Measurements from ENCODE around the gene XPNPEP1.

XPNPEP1 gene

DNA sequence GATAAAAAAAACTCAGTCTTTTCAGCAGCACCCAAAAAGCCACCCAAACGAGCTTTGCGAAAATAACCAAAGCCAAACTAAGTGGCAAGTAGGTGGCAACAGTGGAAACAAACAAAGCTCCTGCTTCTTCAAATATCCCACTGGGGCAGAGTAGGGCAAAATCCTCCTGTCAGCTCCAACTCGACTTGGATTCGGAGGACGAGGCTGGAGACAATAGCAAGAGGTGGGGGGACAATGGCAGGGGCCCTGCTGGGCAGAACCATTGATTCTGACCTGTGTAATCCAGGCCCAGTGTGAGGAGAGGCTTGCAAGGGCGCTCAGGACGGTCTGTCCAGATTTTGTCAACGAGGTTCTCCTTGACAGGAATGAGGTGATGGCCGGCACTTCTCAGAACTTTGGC, 35.5 kb downstream of the XPNPEP1 start:
- TF ChIP-seq, protein P1, sequence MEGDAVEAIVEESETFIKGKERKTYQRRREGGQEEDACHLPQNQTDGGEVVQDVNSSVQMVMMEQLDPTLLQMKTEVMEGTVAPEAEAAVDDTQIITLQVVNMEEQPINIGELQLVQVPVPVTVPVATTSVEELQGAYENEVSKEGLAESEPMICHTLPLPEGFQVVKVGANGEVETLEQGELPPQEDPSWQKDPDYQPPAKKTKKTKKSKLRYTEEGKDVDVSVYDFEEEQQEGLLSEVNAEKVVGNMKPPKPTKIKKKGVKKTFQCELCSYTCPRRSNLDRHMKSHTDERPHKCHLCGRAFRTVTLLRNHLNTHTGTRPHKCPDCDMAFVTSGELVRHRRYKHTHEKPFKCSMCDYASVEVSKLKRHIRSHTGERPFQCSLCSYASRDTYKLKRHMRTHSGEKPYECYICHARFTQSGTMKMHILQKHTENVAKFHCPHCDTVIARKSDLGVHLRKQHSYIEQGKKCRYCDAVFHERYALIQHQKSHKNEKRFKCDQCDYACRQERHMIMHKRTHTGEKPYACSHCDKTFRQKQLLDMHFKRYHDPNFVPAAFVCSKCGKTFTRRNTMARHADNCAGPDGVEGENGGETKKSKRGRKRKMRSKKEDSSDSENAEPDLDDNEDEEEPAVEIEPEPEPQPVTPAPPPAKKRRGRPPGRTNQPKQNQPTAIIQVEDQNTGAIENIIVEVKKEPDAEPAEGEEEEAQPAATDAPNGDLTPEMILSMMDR (IDR thresholded peaks at IDR 0.05; ENCODE audit: low read depth, low read length): no peak
- no peak for DNase-seq
- H3K4me3 ChIP-seq (ENCODE audit: low read depth, low read length): no peak overlapping the region
- H3K9me3 ChIP-seq (ENCODE audit: severe bottlenecking): no peaks in the 10 kb centered on the region
- H3K27me3 ChIP-seq (ENCODE audit: insufficient read depth, low read depth, severe bottlenecking): no peaks in the 10 kb centered on the region
- no peak overlapping the region for H3K27ac ChIP-seq
- H3K36me3 ChIP-seq: peaks cover 33% of the 10 kb centered on the region

DNA sequence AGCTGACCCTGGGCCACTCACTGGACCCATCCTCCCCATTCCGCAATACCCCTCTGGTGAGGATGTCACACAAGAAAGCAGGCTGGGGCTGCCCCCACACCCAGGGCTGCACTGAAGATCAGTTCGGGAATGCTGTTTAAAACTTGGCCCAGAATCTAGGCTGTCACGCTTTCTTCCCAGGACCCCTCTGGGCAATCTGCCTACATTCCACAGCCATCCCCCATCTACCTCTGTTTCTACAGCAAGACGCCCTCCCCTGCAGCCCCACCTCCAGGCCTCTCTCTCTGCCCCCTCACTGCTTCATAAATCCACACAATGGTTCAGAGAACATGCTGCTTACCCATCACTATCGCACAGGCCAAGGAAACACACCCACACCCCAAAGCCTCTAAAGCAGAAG, 36.1 kb downstream of the XPNPEP1 start:
- H3K27ac ChIP-seq: no peak overlapping the region
- H3K4me3 ChIP-seq (ENCODE audit: low read depth, low read length): no peak overlapping the region

DNA sequence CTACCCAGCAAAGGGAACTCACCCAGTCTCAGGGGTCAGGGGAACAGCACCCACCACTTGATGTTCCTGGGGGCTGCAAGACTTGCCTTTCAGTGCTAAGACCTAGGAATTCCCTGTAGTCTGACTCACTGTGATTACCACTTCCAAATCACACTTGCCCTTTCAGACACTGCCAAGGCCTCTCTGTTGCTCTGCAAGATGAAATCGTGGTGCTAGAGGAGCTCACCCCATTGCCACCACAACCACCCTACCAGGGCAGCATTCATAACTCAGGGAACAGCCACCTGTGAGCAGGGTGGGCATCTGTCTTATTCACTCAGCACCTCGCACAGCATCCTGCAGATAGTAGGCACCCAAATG, 36.5 kb downstream of the XPNPEP1 start:
- H3K9me3 ChIP-seq (ENCODE audit: severe bottlenecking): no peaks in the 10 kb centered on the region
- H3K27me3 ChIP-seq (ENCODE audit: insufficient read depth, low read depth, severe bottlenecking): no peaks in the 10 kb centered on the region
- H3K36me3 ChIP-seq: peaks cover 40% of the 10 kb centered on the region
- DNase-seq: no peak
- no peak overlapping the region for H3K4me3 ChIP-seq (ENCODE audit: low read depth, low read length)
- H3K27ac ChIP-seq: no peak overlapping the region
- TF ChIP-seq, protein P1 (IDR thresholded peaks at IDR 0.05; ENCODE audit: low read depth, low read length): no peak

More for the DNA sequence above, 36.1 kb downstream of the XPNPEP1 start:
- Histone ChIP-seq H3K27me3 (ENCODE audit: insufficient read depth, low read depth, severe bottlenecking) (no peaks in the 10 kb centered on the region), H3K36me3 (peaks cover 35% of the 10 kb centered on the region), H3K9me3 (ENCODE audit: severe bottlenecking) (no peaks in the 10 kb centered on the region)
- TF ChIP-seq, protein P1 (IDR thresholded peaks at IDR 0.05; ENCODE audit: low read depth, low read length): no peak
- DNase-seq: no peak

DNA sequence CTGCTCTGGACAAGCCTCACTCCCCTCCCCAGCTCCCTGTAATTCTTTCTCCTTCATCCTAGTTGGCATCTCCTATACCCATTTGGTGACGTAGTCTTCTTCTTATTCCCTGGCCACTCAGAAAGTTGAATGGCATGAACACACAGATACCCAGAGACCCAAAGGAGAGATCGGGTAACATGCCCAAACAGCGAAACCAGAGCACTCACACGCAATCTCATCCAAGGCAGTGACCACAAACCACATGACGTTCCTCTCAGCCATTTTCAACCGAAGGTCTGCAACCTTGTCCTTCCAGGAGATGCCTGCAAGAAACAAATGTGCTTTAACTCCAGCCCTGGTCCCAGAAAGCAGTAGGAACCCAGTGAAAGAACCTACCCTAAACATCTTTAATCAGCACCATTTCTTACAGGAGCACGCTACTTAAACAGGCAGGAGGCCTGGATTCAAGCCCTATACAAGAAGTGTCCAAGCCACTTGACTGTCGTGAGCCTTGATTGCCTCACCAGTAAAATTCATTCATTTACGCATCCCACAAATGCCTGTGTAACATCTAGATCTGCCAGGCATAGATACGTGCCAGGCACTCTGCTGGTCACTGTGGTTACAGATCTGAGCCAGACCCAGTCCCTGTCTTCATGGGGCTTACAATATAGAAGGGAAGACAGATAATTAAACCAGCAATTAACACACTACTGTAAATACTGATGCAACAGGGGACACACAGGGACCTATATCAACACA, 37.1 kb downstream of the XPNPEP1 start:
- peaks cover 41% of the 10 kb centered on the region for H3K36me3 ChIP-seq

DNA sequence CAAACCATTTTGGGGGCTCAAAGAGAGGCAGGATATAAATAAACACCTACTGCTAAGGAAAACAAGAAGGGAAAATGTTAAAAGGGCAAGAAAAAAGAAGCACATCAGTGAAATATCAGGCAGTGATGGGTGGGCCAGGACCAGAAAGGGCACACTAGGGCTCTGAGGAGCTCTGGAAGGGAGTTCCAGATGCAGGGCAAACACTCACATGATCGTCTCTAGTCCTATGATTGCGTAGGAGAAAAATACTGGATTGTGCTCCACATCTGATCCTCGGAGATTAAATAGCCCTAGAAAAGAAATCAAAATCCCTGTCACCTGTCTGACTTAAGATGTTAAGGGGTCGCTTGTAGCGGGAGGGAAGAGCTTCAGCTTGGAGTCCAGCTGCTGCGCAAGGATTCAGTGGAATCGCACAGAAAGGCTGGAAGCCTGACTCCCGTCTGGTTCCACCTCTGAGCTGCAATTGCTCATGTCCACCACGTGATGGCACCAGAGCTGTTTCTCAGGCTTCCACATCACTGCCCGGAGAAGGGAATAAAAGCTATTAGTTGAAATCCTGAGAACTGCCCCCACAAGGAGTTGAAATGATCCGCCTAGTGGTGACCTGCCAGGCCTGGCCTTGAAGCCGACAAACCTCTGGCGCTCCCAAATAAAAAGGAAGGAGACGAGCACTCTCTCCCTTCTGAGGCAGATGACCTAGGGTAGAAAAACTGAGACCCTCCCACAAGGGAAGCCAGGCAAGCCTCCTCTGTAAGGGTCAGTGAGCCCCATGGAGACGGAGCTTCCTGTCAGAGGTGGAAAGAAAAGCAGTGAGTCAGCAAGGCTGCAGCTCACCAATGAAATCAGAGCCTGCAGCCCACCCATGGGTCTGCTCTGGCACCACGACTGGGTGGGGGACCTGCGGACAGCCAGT, 39.2 kb downstream of the XPNPEP1 start:
- peaks cover 39% of the 10 kb centered on the region for H3K36me3 ChIP-seq

More for the DNA sequence above, 37.1 kb downstream of the XPNPEP1 start:
- Histone ChIP-seq H3K27ac (no peak overlapping the region), H3K27me3 (ENCODE audit: insufficient read depth, low read depth, severe bottlenecking) (no peaks in the 10 kb centered on the region), H3K9me3 (ENCODE audit: severe bottlenecking) (no peaks in the 10 kb centered on the region), H3K4me3 (ENCODE audit: low read depth, low read length) (no peak overlapping the region)
- DNase-seq: no peak
- TF ChIP-seq, protein P1 (IDR thresholded peaks at IDR 0.05; ENCODE audit: low read depth, low read length): no peak

More for the DNA sequence above, 39.2 kb downstream of the XPNPEP1 start:
- peak; percentile 81 for DNase-seq
- no peaks in the 10 kb centered on the region for H3K27me3 ChIP-seq (ENCODE audit: insufficient read depth, low read depth, severe bottlenecking)
- TF ChIP-seq, protein P1 (IDR thresholded peaks at IDR 0.05; ENCODE audit: low read depth, low read length): peak; percentile 89
- H3K4me3 ChIP-seq (ENCODE audit: low read depth, low read length): no peak overlapping the region
- peak overlapping the region; percentile 23 for H3K27ac ChIP-seq
- no peaks in the 10 kb centered on the region for H3K9me3 ChIP-seq (ENCODE audit: severe bottlenecking)

Measured in WERI-Rb-1 (cell line).